ACC112 (cell line): ENCODE results near the gene BCL2L13.

ENCODE experiments used
- H2AFZ ChIP-seq: fragments of 200-600 bp; sonication (generic); one replicate; pipeline ENCODE4 v1.6.0; 2017; ENCODE audit warnings: antibody characterized with exemption, low read length; ENCODE audit not compliant: unreplicated experiment
- H3K27ac ChIP-seq: fragments of 200-600 bp; sonication (generic); 2 replicates; pipeline ENCODE4 v1.5.1; 2014; ENCODE audit warnings: low read depth, mild to moderate bottlenecking, antibody characterized with exemption, low read length, moderate library complexity
- H3K27me3 ChIP-seq: fragments of 200-600 bp; sonication (generic); 2 replicates; pipeline ENCODE4 v1.6.1; 2014; ENCODE audit warnings: mild to moderate bottlenecking, antibody characterized with exemption, low read length, moderate library complexity, mixed read lengths; ENCODE audit not compliant: insufficient read depth
- H3K36me3 ChIP-seq: fragments of 200-600 bp; sonication (generic); 2 replicates; pipeline ENCODE4 v1.6.1; 2016; ENCODE audit warnings: mild to moderate bottlenecking, antibody characterized with exemption, low read length, moderate library complexity, mixed read lengths; ENCODE audit not compliant: insufficient read depth
- H3K4me1 ChIP-seq: fragments of 200-600 bp; sonication (generic); one replicate; pipeline ENCODE4 v1.6.1; 2016; ENCODE audit warnings: low read length, mixed read lengths; ENCODE audit not compliant: insufficient read depth, unreplicated experiment, control insufficient read depth
- H3K4me3 ChIP-seq: fragments of 200-600 bp; sonication (generic); 2 replicates; pipeline ENCODE4 v1.5.1; 2014; ENCODE audit warnings: mild to moderate bottlenecking, low read depth, low read length
- H3K79me2 ChIP-seq: fragments of 200-600 bp; sonication (generic); one replicate; pipeline ENCODE4 v1.6.0; 2016; ENCODE audit warnings: low read length; ENCODE audit not compliant: control insufficient read depth, unreplicated experiment, insufficient read depth

The BCL2L13 gene

GRCh38 chr22:17772249-17772957 lies 133.8 kb downstream of the BCL2L13 start:
- Histone ChIP-seq H2AFZ (no peak overlapping the region), H3K36me3 (no peaks in the 10 kb centered on the region), H3K4me3 (no peak overlapping the region), H3K27me3 (no peaks in the 10 kb centered on the region), H3K79me2 (peaks cover 4% of the 10 kb centered on the region), H3K4me1 (peaks cover 3% of the 10 kb centered on the region), H3K27ac (no peak overlapping the region)

DNA sequence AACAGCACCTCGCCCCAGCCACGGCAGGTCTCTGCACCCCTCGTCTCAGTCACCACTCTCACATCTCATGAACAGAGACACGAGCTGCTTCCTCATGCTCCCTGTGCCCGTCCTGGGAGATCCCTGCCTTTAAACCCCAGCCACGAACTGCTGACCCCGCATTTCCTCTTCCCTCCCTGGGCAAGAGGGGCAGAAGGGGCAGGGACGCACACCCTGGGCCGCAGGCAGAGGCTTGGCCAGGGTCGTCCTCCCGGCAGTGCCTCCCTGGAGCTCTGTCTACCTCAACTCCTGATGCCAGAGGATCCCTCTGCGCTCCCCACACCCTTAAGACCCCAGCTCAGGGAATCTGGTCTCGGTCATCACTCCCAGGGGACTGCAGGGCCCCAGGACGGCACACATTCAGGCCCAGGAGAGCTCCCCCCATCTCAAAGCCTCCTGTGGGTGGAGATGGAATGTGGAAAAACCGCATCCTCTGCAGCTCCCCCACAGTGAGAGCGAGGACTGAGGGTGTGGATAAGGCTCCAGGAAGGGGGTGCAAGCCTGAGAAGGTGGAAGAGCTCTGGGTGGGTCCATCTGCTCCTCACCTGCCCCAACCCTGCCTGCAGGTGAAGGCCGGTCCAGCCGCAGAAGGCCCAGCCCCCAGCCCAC lies 134.5 kb downstream of the BCL2L13 start:
- Histone ChIP-seq H3K27ac (no peak overlapping the region), H3K79me2 (peaks cover 4% of the 10 kb centered on the region), H3K36me3 (no peaks in the 10 kb centered on the region), H3K27me3 (no peaks in the 10 kb centered on the region), H3K4me1 (peaks cover 3% of the 10 kb centered on the region), H3K4me3 (peak overlapping the region; percentile 83), H2AFZ (no peak overlapping the region)

DNA sequence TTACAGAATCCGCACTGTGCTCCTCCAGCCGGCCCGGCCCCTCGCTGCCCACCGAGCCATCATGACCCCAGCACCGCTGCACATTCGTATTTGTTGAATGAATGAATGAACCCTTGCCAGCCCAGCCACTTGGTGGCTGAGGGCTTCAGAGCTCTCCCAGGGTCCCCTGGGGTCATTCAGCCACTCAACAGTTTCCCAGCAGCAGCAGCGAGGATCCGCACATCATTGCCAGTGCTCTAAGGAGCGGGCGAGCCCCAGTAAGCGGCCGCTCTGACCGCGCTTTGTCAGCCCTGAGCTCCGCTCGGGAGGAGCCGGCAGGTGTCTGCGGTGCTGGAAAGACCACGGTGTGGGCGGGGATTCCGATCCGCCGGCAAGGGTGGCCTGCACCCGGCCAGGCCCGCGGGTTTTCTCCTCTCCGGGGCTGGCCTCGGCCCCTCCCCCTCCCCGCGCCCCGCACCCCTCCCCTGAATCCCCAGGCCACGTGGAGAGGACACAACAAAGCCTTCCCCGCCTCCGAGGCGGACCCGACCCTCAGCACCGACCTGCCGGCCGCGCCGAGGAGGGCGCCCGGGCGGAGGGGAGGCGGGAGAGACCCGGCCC lies 135.1 kb downstream of the BCL2L13 start:
- Histone ChIP-seq H3K36me3 (no peaks in the 10 kb centered on the region), H3K27ac (no peak overlapping the region), H3K4me3 (peak overlapping the region; percentile 83), H3K27me3 (no peaks in the 10 kb centered on the region), H3K79me2 (peaks cover 4% of the 10 kb centered on the region), H3K4me1 (peaks cover 3% of the 10 kb centered on the region), H2AFZ (no peak overlapping the region)

- peaks cover 4% of the 10 kb centered on the region for H3K79me2 ChIP-seq
- no peaks in the 10 kb centered on the region for H3K27me3 ChIP-seq
- peak within 1 kb of the TSS; percentile 83 for H3K4me3 ChIP-seq
- no peak within 1 kb of the TSS for H2AFZ ChIP-seq
- no peak within 1 kb of the TSS for H3K27ac ChIP-seq
- H3K36me3 ChIP-seq: no peaks in the 10 kb centered on the region
- H3K4me1 ChIP-seq: peaks cover 3% of the 10 kb centered on the region
Measured at GRCh38 chr22:17774206-17774925, 135.8 kb downstream of the BCL2L13 start, which contains the start of gene BID. BID (minus strand) TSS chr22:17774469; CDS start chr22:17750116, 24,353 bp downstream.

GRCh38 chr22:17774926-17775685 lies 136.5 kb downstream of the BCL2L13 start:
- Histone ChIP-seq H2AFZ (no peak overlapping the region), H3K27me3 (no peaks in the 10 kb centered on the region), H3K36me3 (no peaks in the 10 kb centered on the region), H3K4me3 (no peak overlapping the region), H3K27ac (no peak overlapping the region), H3K4me1 (peaks cover 3% of the 10 kb centered on the region), H3K79me2 (peaks cover 4% of the 10 kb centered on the region)

DNA sequence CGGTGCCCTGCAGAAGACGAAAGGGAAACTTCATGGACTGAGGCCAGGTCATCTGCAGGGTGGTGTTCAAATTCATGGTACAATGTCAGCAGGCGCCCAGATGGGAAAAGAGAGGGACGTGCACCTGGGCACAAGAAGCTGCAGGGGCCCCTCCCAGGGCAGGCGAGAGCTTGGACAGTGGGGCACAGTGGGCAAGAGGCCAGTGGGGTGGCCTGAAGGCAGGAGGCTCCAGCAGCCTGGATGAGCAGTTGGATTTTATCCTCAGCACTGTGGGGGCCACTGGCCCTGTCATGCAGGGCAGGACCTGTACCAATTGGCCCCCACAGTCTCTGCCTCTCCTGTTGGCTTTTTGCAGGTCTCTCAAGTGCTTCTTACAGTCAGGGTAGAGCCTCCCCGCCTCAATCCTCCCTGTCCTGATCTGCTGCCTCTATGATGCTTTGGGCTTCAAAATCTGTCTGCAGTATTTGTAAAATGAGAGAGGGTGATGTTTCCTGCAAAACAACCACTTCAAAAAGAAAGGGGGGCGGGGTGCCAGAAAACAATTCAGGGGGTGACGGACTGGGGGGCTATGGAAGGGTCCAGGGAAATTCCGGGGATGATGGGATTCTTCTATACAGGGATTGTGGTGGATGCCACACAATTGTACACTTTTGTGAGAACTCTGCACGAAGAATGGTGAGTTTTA lies 137.4 kb downstream of the BCL2L13 start:
- H3K27me3 ChIP-seq: no peaks in the 10 kb centered on the region
- no peak overlapping the region for H3K27ac ChIP-seq
- no peak overlapping the region for H3K4me3 ChIP-seq

DNA sequence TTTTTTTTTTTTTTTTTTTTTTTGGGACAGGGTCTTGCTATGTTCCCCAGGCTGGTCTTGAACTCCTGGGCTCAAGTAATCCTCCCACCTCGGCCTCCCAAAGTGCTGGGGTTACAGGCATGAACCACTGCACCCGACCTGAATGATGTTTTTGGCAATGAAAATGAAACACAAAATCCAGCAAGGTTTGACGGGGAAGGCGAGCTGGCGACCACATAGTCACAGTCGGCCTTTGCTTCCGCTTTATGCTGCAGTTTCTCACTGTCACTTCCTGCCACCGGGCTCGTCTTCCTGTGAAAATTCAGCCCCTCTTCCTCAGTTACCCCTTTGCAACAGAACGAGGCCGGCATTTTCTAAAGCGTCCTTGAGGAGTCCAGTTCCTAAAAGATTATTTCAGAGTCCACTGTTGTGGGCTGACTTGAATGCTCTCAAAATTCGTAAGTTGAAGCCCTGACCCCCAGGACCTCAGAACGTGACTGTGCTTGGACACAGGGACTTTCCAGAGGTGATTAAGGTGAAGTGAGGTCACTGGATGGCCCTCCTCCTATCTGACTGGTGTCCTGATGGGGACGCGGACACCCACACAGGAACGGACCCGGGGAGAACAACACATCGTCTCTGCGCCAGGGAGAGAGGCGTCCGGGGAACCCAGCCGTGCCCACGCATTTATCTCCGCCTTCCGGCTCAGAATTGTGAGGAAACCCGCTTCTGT lies 138.6 kb downstream of the BCL2L13 start:
- no peak overlapping the region for H2AFZ ChIP-seq
- peaks cover 13% of the 10 kb centered on the region for H3K4me1 ChIP-seq
- no peak overlapping the region for H3K4me3 ChIP-seq
- no peaks in the 10 kb centered on the region for H3K36me3 ChIP-seq
- H3K27ac ChIP-seq: no peak overlapping the region
- no peaks in the 10 kb centered on the region for H3K27me3 ChIP-seq
- H3K79me2 ChIP-seq: peaks cover 4% of the 10 kb centered on the region

More for the DNA sequence above, 137.4 kb downstream of the BCL2L13 start:
- Histone ChIP-seq H3K4me1 (peaks cover 4% of the 10 kb centered on the region), H3K36me3 (no peaks in the 10 kb centered on the region), H2AFZ (no peak overlapping the region), H3K79me2 (peaks cover 4% of the 10 kb centered on the region)

- Histone ChIP-seq H3K4me3 (no peak overlapping the region), H3K27me3 (no peaks in the 10 kb centered on the region), H3K27ac (no peak overlapping the region), H2AFZ (no peak overlapping the region), H3K79me2 (peaks cover 4% of the 10 kb centered on the region), H3K4me1 (peaks cover 17% of the 10 kb centered on the region), H3K36me3 (no peaks in the 10 kb centered on the region)
Measured at GRCh38 chr22:17777717-17778044, 139.1 kb downstream of the BCL2L13 start.

DNA sequence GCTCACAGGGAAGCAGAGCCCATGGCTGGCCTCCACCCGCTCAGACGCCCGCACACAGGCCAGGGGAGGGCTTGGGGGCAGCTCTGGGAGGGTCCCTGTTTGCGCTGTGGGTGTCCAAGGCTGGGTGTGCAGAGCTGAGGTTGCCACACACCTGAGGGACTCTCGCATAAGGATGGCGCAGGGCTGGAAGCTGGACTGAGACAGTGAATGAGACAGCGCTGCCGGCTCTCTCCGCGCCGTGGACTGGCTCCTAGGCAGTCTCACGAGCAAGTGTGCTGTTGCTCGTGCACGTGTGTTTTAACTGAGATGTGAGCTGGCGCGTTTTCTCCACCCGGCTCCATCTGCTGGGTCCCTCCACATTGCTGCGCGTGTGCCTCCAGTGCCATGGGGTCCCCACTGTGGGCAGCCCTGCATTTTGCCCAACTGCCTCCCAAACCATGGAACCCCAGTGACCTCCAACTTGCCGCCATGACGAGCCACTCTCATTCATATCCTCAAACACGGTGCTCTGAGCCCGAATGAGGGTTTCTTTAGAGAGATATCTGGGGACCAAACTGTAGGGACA lies 139.9 kb downstream of the BCL2L13 start:
- H3K4me3 ChIP-seq: no peak overlapping the region
- no peaks in the 10 kb centered on the region for H3K27me3 ChIP-seq
- peaks cover 2% of the 10 kb centered on the region for H3K79me2 ChIP-seq
- H2AFZ ChIP-seq: no peak overlapping the region
- no peak overlapping the region for H3K27ac ChIP-seq
- H3K4me1 ChIP-seq: peaks cover 15% of the 10 kb centered on the region
- no peaks in the 10 kb centered on the region for H3K36me3 ChIP-seq
